ENCODE results near the gene TECPR1. TPM values are rescaled to one million over a fixed set of nuclear protein-coding genes. Genes with fewer than 3 reads are reported as not detected.

Gene TECPR1
- total and polyA plus RNA-seq, 2 of the 8 experiments (the other 6 are each of a cell fraction or from before 2014, with no cell fraction given), result 1.3 to 11.1 TPM

DNA sequence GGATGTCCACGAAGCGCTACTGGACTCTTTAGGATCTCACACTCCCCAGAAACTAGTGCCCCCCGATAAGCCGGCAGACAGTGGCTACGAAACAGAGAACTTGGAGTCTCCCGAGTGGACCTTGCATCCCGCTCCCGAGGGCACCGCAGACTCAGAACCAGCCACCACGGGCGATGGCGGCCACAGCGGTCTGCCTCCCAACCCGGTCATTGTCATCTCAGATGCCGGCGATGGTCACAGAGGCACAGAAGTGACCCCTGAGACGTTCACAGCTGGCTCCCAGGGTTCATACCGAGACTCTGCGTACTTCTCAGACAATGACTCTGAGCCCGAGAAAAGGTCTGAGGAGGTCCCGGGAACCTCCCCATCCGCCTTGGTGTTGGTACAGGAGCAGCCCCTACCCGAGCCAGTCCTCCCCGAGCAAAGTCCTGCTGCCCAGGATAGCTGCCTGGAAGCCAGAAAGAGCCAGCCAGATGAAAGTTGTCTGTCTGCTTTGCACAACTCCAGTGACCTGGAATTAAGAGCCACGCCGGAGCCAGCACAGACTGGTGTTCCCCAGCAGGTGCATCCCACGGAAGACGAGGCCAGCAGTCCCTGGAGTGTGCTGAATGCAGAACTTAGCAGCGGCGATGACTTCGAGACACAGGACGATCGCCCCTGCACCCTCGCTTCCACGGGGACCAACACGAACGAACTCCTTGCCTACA is 58.4 kb downstream of the TECPR1 start:
- no peak overlapping the region for H3K4me3 ChIP-seq (ENCODE audit: extremely low read depth in 1 of 4, insufficient read depth in 2 of 4, low read depth in 3 of 4, low read length in 4 of 4)
- H3K14ac ChIP-seq (ENCODE audit: insufficient read length), result no peak overlapping the region
- WGBS, 2 experiments (ENCODE audit: extremely low coverage in 1 of 2, insufficient coverage in 1 of 2, insufficient read length in 1 of 2, insufficient replicate concordance in 2 of 2, low coverage in 1 of 2, low lambda C conversion rate in 2 of 2, missing lambda C conversion rate in 1 of 2), result 93% methylated on average over 37 of the region's 37 CpGs; no CpG with 5 or more reads in 1 of the 2 experiments
- H4K5ac ChIP-seq (ENCODE audit: insufficient read length, low read depth, low read length), result no peak overlapping the region
- peaks cover 6 to 41% (median 27%) of the 10 kb centered on the region in 4 experiments; a peak in 7 of 8 replicates for H3K36me3 ChIP-seq (ENCODE audit: control insufficient read depth in 2 of 4, insufficient read depth in 4 of 4, low read length in 3 of 4)
- no peak overlapping the region for H3K56ac ChIP-seq (replicated peaks; ENCODE audit: insufficient read length, low read depth, low read length)
- H3K9me3 ChIP-seq (ENCODE audit: insufficient read depth in 2 of 2, low read depth in 1 of 2, low read length in 1 of 2), result no peaks in the 10 kb centered on the region
- no peak overlapping the region for H2BK120ac ChIP-seq (replicated peaks; ENCODE audit: low read depth, low read length)
- ChIA-PET POLR2A (ENCODE audit: partially characterized antibody) (interaction anchor here (0.6 kb wide), 1 partner anchor 1365 kb away, joined by 3 read pairs; the partner anchor contains the start of gene ZNF655), CTCF (ENCODE audit: partially characterized antibody) (interaction anchor here (0.9 kb wide), 1 partner anchor 357 kb away, joined by 3 read pairs; no protein-coding TSS in a partner anchor)
- no peak overlapping the region for H3K27ac ChIP-seq (ENCODE audit: low read depth, low read length)
- no peak overlapping the region for H3K4ac ChIP-seq (replicated peaks; ENCODE audit: insufficient read length, low read depth, low read length)
- H2AFZ ChIP-seq (ENCODE audit: low read length), result no peak overlapping the region
- peaks cover 2% of the 10 kb centered on the region; the same call in 1 of the 2 replicates for H3K79me1 ChIP-seq (ENCODE audit: low read depth, low read length)
- DNase-seq (ENCODE audit: low read depth in 1 of 2, low spot score in 2 of 2) (no peak), FAIRE-seq (no peak)
- H3K23ac ChIP-seq (ENCODE audit: insufficient read length), result no peak overlapping the region
- no peak overlapping the region for H2BK12ac ChIP-seq (ENCODE audit: low read depth, low read length)
- H2BK15ac ChIP-seq (ENCODE audit: low read length), result no peak overlapping the region
- no peaks in the 10 kb centered on the region for H3K27me3 ChIP-seq (replicated peaks in 1 of 4; ENCODE audit: control insufficient read depth in 3 of 4, extremely low read depth in 1 of 4, insufficient read depth in 3 of 4, low read length in 3 of 4)
- TF ChIP-seq ZNF274 (IDR thresholded peaks at IDR 0.05; ENCODE audit: borderline replicate concordance, extremely low read depth, low read length) (no peak), CEBPB (IDR thresholded peaks at IDR 0.05; ENCODE audit: low read depth, low read length) (no peak), CHD1 (IDR thresholded peaks at IDR 0.05; ENCODE audit: low read depth, low read length) (no peak), POLR2A (IDR thresholded peaks at IDR 0.05; ENCODE audit: control extremely low read depth in 1 of 2, low read depth in 2 of 2, low read length in 2 of 2) (no peak), EZH2 (IDR thresholded peaks at IDR 0.05; ENCODE audit: low read depth, low read length, severe bottlenecking) (no peak), GTF2F1 (IDR thresholded peaks at IDR 0.05; ENCODE audit: borderline replicate concordance, low read depth, low read length) (no peak), CTBP2 (IDR thresholded peaks at IDR 0.05; ENCODE audit: borderline replicate concordance, insufficient read depth, insufficient read length, low read length) (no peak), EP300 (IDR thresholded peaks at IDR 0.05; ENCODE audit: borderline replicate concordance in 1 of 2, low read depth in 2 of 2, low read length in 2 of 2) (no peak), FOSL1 (IDR thresholded peaks at IDR 0.05; ENCODE audit: insufficient read depth, low read depth, low read length) (no peak), KDM4A (IDR thresholded peaks at IDR 0.05; ENCODE audit: low read depth, low read length, severe bottlenecking) (no peak)
- TF ChIP-seq, protein P1, sequence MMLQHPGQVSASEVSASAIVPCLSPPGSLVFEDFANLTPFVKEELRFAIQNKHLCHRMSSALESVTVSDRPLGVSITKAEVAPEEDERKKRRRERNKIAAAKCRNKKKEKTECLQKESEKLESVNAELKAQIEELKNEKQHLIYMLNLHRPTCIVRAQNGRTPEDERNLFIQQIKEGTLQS (IDR thresholded peaks at IDR 0.05; ENCODE audit: insufficient read depth, low read depth, low read length), result no peak
- no peaks in the 10 kb centered on the region for H3K79me2 ChIP-seq (ENCODE audit: control insufficient read depth in 1 of 2, insufficient read depth in 2 of 2, low read length in 2 of 2)
- no peak overlapping the region for H4K91ac ChIP-seq (replicated peaks; ENCODE audit: insufficient read length, low read length)
- peaks cover 2 to 14% of the 10 kb centered on the region in 2 experiments for H4K20me1 ChIP-seq (replicated peaks in 1 of 2; ENCODE audit: control insufficient read depth in 1 of 2, insufficient read depth in 2 of 2, low read length in 2 of 2)
- H3K4me1 ChIP-seq (replicated peaks in 1 of 4; ENCODE audit: control insufficient read depth in 3 of 4, insufficient read depth in 4 of 4, low read length in 3 of 4), result no peaks in the 10 kb centered on the region
- no peak overlapping the region for H3K9ac ChIP-seq (replicated peaks in 1 of 4; ENCODE audit: extremely low read depth in 1 of 4, low read depth in 3 of 4, low read length in 3 of 4)
- H3K18ac ChIP-seq (ENCODE audit: extremely low read depth, low read length), result no peak overlapping the region
- no peaks in the 10 kb centered on the region for H3K23me2 ChIP-seq (ENCODE audit: low read depth, low read length)
- H2BK20ac ChIP-seq (ENCODE audit: low read length), result no peak overlapping the region
- no peak overlapping the region for H2BK5ac ChIP-seq (ENCODE audit: low read depth, low read length)
- H4K8ac ChIP-seq (ENCODE audit: extremely low read depth, insufficient read depth, low read length), result no peak overlapping the region
- H2AK5ac ChIP-seq (ENCODE audit: low read depth, low read length), result no peak overlapping the region
- no peak overlapping the region for H3K4me2 ChIP-seq (ENCODE audit: insufficient read depth in 1 of 2, low read depth in 2 of 2, low read length in 2 of 2)
